Peyer's patch (tissue), 4 donors: Measurements from ENCODE around the gene TMEM207. TPM values are rescaled to one million over a fixed set of nuclear protein-coding genes. Genes with fewer than 3 reads are reported as not detected.

ENCODE experiments used
- DNase-seq, 3 donors: peaks; one replicate each; pipeline ENCODE4 v3.0.0-alpha.2; 2017 to 2019
- H3K27ac ChIP-seq, 4 donors: fragments of 200-600 bp; sonication (generic); one replicate each; pipeline ENCODE4 v1.5.1; 2016 to 2019
- H3K27me3 ChIP-seq, 2 donors: fragments of 200-600 bp; sonication (generic); one replicate each; pipeline ENCODE4 v1.5.1; 2019
- H3K36me3 ChIP-seq, 3 donors: fragments of 200-600 bp; sonication (generic); one replicate each; pipeline ENCODE4 v1.5.1; 2016 to 2019
- H3K4me1 ChIP-seq, 4 donors: fragments of 200-600 bp; sonication (generic); one replicate each; pipeline ENCODE4 v1.5.1; 2016 to 2019
- H3K4me3 ChIP-seq, 4 donors: fragments of 200-600 bp; sonication (generic); 1 replicate in 3 of 4; 2 replicates in 1 of 4; pipeline ENCODE4 v1.5.1; 2016 to 2019; ENCODE audit warnings: mild to moderate bottlenecking in 1 of 4
- H3K9me3 ChIP-seq, 4 donors: fragments of 200-600 bp; sonication (generic); one replicate each; pipeline ENCODE4 v1.5.1; 2016 to 2019; ENCODE audit warnings: mild to moderate bottlenecking in 1 of 4
- POLR2A ChIP-seq, 2 donors: fragments of 450-650 bp; IDR thresholded peaks; one replicate each; pipeline ENCODE4 v1.5.1; 2017; ENCODE audit warnings: antibody characterized with exemption in 2 of 2, mild to moderate bottlenecking in 2 of 2, moderate library complexity in 2 of 2
- total RNA-seq, 4 donors: library from RNA; depleted of rRNA; stranded (reverse); fragments of >200 nt; gene quantifications; one replicate each; pipeline ENCODE4 v1.1.0, GENCODE V29; 2016
- TF ChIP-seq, protein P1 (sequence below), 6 experiments: fragments of 450-650 bp in 4 of 6; fragments of 200-600 bp in 2 of 6; sonication (generic) in 1 of 6; IDR thresholded peaks; one replicate each; pipeline ENCODE4 v1.5.1; 2017 to 2019; ENCODE audit warnings: antibody characterized with exemption in 6 of 6, mild to moderate bottlenecking in 3 of 6, moderate library complexity in 1 of 6

The TMEM207 gene
- total RNA-seq, 4 donors from 2014 or later: not detected

- Histone ChIP-seq H3K27me3 (no peaks in the 10 kb centered on the region), H3K4me3 (no peak overlapping the region), H3K4me1 (no peaks in the 10 kb centered on the region), H3K9me3 (no peaks in the 10 kb centered on the region), H3K36me3 (no peaks in the 10 kb centered on the region), H3K27ac (no peak overlapping the region)
- no peak for TF ChIP-seq POLR2A (IDR thresholded peaks at IDR 0.05)
- TF ChIP-seq, protein P1, sequence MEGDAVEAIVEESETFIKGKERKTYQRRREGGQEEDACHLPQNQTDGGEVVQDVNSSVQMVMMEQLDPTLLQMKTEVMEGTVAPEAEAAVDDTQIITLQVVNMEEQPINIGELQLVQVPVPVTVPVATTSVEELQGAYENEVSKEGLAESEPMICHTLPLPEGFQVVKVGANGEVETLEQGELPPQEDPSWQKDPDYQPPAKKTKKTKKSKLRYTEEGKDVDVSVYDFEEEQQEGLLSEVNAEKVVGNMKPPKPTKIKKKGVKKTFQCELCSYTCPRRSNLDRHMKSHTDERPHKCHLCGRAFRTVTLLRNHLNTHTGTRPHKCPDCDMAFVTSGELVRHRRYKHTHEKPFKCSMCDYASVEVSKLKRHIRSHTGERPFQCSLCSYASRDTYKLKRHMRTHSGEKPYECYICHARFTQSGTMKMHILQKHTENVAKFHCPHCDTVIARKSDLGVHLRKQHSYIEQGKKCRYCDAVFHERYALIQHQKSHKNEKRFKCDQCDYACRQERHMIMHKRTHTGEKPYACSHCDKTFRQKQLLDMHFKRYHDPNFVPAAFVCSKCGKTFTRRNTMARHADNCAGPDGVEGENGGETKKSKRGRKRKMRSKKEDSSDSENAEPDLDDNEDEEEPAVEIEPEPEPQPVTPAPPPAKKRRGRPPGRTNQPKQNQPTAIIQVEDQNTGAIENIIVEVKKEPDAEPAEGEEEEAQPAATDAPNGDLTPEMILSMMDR (IDR thresholded peaks at IDR 0.05): no peak
- no peak for DNase-seq
Measured at GRCh38 chr3:190495354-190495753, 45.7 kb upstream of the TMEM207 start.

DNA sequence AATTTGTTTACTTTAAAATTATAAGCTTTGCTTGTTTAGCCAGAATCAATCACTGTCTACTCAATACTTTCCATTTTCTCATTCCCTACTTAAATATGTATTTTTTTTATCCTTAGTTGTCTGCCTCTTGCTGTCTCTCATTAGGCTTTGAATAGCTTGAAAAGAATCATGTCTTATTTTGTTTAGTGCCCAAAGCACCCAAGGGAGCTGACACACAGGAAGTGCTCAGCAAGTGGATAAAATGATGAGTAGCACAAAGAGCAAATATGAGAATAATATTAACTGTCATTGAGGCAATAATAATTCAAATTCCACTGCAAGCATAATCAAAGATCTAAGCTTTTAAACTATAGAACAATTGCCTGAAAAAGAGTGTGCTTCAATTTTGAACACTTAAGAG is 45.2 kb upstream of the TMEM207 start:
- Histone ChIP-seq H3K4me3 (no peak overlapping the region), H3K36me3 (no peaks in the 10 kb centered on the region), H3K9me3 (no peaks in the 10 kb centered on the region), H3K4me1 (no peaks in the 10 kb centered on the region), H3K27ac (no peak overlapping the region), H3K27me3 (no peaks in the 10 kb centered on the region)
- TF ChIP-seq, protein P1 (IDR thresholded peaks at IDR 0.05): no peak
- TF ChIP-seq POLR2A (IDR thresholded peaks at IDR 0.05): no peak
- no peak for DNase-seq

DNA sequence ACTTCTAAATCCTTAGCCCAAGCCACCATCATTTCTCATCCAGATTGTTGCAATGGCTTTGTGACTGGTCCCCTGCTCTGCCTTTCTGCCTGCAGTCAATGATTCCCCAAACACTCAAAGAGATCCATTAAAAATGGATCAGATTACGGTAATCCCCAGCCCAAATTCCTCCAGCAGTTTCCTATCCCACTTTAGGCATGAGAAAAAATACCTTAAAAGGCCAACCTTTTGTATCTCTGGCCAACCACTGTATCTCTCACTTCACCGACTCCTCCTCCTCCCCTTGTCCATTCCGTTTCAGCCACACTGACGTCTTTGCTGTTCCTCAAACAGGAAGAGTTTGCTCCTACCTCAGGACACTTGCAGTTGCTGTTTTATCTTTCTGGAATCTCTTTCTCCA is 43.3 kb upstream of the TMEM207 start:
- no peaks in the 10 kb centered on the region for H3K36me3 ChIP-seq
- no peak overlapping the region for H3K4me3 ChIP-seq
- no peaks in the 10 kb centered on the region for H3K9me3 ChIP-seq
- H3K4me1 ChIP-seq: no peaks in the 10 kb centered on the region
- no peak overlapping the region for H3K27ac ChIP-seq
- H3K27me3 ChIP-seq: no peaks in the 10 kb centered on the region
- DNase-seq: no peak
- TF ChIP-seq POLR2A (IDR thresholded peaks at IDR 0.05): no peak
- TF ChIP-seq, protein P1 (IDR thresholded peaks at IDR 0.05): no peak

DNA sequence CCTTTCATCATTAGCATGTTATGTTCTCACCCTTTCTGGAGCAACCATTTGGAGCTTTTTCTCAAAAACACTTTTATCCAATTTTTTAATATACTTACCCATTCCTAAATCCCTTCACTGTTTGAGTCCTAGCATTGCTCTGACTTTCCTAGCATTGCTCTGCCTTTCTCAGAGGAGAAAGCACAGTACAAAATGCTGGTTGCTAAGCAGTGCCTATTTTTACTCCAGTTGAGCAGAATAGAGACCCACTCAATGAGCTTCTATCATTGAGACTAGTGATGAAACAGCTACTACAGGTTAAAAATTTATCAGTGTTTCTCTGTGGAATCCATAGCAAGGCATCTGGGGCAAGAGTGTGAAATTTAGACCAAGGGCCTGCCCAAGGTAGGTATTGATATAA is 42.4 kb upstream of the TMEM207 start:
- H3K4me1 ChIP-seq: no peaks in the 10 kb centered on the region
- no peak overlapping the region for H3K27ac ChIP-seq
- no peak for DNase-seq
- no peaks in the 10 kb centered on the region for H3K36me3 ChIP-seq
- no peaks in the 10 kb centered on the region for H3K9me3 ChIP-seq
- H3K27me3 ChIP-seq: no peaks in the 10 kb centered on the region
- H3K4me3 ChIP-seq: no peak overlapping the region
- TF ChIP-seq, protein P1 (IDR thresholded peaks at IDR 0.05): no peak
- TF ChIP-seq POLR2A (IDR thresholded peaks at IDR 0.05): no peak

- no peak for TF ChIP-seq POLR2A (IDR thresholded peaks at IDR 0.05)
- TF ChIP-seq, protein P1 (IDR thresholded peaks at IDR 0.05): no peak
- DNase-seq: no peak
- Histone ChIP-seq H3K9me3 (no peaks in the 10 kb centered on the region), H3K4me1 (no peaks in the 10 kb centered on the region), H3K36me3 (no peaks in the 10 kb centered on the region), H3K27me3 (no peaks in the 10 kb centered on the region), H3K27ac (no peak overlapping the region), H3K4me3 (no peak overlapping the region)
Measured at GRCh38 chr3:190491533-190492054, 41.9 kb upstream of the TMEM207 start.
